ENCODE measurements around the gene MRC1. TPM values are rescaled to one million over a fixed set of nuclear protein-coding genes. Genes with fewer than 3 reads are reported as not detected.

Gene MRC1
- total and polyA plus RNA-seq, 2 of the 8 experiments (the other 6 are each of a cell fraction or from before 2014, with no cell fraction given), result 0.03 to 0.06 TPM

DNA sequence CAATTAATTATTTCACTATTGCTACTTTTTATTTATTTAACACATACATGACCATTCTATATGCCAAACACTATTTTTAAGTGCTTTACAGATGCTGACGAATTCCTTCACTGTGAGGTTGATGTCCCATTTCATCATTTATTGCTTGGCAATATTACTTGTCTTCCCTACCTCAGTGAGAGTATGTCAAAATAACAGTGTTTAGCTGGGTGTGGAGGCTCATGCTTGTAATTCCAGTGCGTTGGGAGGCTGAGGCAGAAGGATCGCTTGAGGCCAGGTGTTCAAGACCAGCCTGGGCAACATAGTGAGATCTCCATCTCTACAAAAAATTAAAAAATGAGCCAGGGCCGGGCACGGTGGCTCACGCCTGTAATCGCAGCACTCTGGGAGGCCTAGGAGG, 19.8 kb upstream of the MRC1 start (continued):
- TF ChIP-seq, protein P1, sequence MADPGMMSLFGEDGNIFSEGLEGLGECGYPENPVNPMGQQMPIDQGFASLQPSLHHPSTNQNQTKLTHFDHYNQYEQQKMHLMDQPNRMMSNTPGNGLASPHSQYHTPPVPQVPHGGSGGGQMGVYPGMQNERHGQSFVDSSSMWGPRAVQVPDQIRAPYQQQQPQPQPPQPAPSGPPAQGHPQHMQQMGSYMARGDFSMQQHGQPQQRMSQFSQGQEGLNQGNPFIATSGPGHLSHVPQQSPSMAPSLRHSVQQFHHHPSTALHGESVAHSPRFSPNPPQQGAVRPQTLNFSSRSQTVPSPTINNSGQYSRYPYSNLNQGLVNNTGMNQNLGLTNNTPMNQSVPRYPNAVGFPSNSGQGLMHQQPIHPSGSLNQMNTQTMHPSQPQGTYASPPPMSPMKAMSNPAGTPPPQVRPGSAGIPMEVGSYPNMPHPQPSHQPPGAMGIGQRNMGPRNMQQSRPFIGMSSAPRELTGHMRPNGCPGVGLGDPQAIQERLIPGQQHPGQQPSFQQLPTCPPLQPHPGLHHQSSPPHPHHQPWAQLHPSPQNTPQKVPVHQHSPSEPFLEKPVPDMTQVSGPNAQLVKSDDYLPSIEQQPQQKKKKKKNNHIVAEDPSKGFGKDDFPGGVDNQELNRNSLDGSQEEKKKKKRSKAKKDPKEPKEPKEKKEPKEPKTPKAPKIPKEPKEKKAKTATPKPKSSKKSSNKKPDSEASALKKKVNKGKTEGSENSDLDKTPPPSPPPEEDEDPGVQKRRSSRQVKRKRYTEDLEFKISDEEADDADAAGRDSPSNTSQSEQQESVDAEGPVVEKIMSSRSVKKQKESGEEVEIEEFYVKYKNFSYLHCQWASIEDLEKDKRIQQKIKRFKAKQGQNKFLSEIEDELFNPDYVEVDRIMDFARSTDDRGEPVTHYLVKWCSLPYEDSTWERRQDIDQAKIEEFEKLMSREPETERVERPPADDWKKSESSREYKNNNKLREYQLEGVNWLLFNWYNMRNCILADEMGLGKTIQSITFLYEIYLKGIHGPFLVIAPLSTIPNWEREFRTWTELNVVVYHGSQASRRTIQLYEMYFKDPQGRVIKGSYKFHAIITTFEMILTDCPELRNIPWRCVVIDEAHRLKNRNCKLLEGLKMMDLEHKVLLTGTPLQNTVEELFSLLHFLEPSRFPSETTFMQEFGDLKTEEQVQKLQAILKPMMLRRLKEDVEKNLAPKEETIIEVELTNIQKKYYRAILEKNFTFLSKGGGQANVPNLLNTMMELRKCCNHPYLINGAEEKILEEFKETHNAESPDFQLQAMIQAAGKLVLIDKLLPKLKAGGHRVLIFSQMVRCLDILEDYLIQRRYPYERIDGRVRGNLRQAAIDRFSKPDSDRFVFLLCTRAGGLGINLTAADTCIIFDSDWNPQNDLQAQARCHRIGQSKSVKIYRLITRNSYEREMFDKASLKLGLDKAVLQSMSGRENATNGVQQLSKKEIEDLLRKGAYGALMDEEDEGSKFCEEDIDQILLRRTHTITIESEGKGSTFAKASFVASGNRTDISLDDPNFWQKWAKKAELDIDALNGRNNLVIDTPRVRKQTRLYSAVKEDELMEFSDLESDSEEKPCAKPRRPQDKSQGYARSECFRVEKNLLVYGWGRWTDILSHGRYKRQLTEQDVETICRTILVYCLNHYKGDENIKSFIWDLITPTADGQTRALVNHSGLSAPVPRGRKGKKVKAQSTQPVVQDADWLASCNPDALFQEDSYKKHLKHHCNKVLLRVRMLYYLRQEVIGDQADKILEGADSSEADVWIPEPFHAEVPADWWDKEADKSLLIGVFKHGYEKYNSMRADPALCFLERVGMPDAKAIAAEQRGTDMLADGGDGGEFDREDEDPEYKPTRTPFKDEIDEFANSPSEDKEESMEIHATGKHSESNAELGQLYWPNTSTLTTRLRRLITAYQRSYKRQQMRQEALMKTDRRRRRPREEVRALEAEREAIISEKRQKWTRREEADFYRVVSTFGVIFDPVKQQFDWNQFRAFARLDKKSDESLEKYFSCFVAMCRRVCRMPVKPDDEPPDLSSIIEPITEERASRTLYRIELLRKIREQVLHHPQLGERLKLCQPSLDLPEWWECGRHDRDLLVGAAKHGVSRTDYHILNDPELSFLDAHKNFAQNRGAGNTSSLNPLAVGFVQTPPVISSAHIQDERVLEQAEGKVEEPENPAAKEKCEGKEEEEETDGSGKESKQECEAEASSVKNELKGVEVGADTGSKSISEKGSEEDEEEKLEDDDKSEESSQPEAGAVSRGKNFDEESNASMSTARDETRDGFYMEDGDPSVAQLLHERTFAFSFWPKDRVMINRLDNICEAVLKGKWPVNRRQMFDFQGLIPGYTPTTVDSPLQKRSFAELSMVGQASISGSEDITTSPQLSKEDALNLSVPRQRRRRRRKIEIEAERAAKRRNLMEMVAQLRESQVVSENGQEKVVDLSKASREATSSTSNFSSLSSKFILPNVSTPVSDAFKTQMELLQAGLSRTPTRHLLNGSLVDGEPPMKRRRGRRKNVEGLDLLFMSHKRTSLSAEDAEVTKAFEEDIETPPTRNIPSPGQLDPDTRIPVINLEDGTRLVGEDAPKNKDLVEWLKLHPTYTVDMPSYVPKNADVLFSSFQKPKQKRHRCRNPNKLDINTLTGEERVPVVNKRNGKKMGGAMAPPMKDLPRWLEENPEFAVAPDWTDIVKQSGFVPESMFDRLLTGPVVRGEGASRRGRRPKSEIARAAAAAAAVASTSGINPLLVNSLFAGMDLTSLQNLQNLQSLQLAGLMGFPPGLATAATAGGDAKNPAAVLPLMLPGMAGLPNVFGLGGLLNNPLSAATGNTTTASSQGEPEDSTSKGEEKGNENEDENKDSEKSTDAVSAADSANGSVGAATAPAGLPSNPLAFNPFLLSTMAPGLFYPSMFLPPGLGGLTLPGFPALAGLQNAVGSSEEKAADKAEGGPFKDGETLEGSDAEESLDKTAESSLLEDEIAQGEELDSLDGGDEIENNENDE (IDR thresholded peaks at IDR 0.05; ENCODE audit: insufficient replicate concordance, low read length), result no peak
- TF ChIP-seq TBP (IDR thresholded peaks at IDR 0.05; ENCODE audit: low read depth, low read length) (no peak), EGR1 (IDR thresholded peaks at IDR 0.05; ENCODE audit: borderline replicate concordance, low read depth, low read length) (no peak), TEAD4 (IDR thresholded peaks at IDR 0.05; ENCODE audit: low read depth, low read length) (no peak), BRCA1 (IDR thresholded peaks at IDR 0.05; ENCODE audit: low read depth, low read length) (no peak), CBX5 (IDR thresholded peaks at IDR 0.05; ENCODE audit: low read depth, low read length) (no peak), CHD1 (IDR thresholded peaks at IDR 0.05; ENCODE audit: low read depth, low read length) (no peak), CREB1 (IDR thresholded peaks at IDR 0.05) (no peak), RBBP5 (IDR thresholded peaks at IDR 0.05; ENCODE audit: borderline replicate concordance, low read depth, low read length) (no peak), JUND (IDR thresholded peaks at IDR 0.05; ENCODE audit: low read length) (no peak)
